Uterus (tissue), 4 donors: ENCODE data around the gene TMPRSS11D. TPM values are rescaled to one million over a fixed set of nuclear protein-coding genes. Genes with fewer than 3 reads are reported as not detected.

Experiments used
- DNase-seq, 2 donors: peaks; one replicate each; pipeline ENCODE4 v3.0.0-alpha.2; 2019 to 2020
- H3K27ac ChIP-seq, 2 donors: fragments of 200-600 bp; sonication (generic); 1 replicate in 1 of 2; 2 replicates in 1 of 2; pipeline ENCODE4 v1.5.1; 2016 to 2018
- H3K27me3 ChIP-seq, 2 donors: fragments of 200-600 bp; sonication (generic); one replicate each; pipeline ENCODE4 v1.5.1; 2018 to 2019; ENCODE audit warnings: control low read depth in 1 of 2
- H3K36me3 ChIP-seq, 2 donors: fragments of 200-600 bp; sonication (generic); one replicate each; pipeline ENCODE4 v1.5.1; 2019; ENCODE audit warnings: control low read depth in 1 of 2
- H3K4me1 ChIP-seq, 2 donors: fragments of 200-600 bp; sonication (generic); one replicate each; pipeline ENCODE4 v1.5.1; 2018 to 2019; ENCODE audit warnings: control low read depth in 1 of 2
- H3K4me3 ChIP-seq, 2 donors: fragments of 200-600 bp; sonication (generic); 1 replicate in 1 of 2; 2 replicates in 1 of 2; pipeline ENCODE4 v1.5.1; 2018 to 2019; ENCODE audit warnings: mild to moderate bottlenecking in 1 of 2
- H3K9me3 ChIP-seq, 2 donors: fragments of 200-600 bp; sonication (generic); one replicate each; pipeline ENCODE4 v1.5.1; 2019; ENCODE audit warnings: control low read depth in 1 of 2
- CTCF ChIP-seq, 4 experiments: fragments of 200-600 bp in 2 of 4; fragments of 450-650 bp in 2 of 4; sonication (generic) in 2 of 4; IDR thresholded peaks; one replicate each; pipeline ENCODE4 v1.5.1; 2016 to 2019; ENCODE audit warnings: antibody characterized with exemption in 4 of 4, mild to moderate bottlenecking in 2 of 4, moderate library complexity in 1 of 4
- POLR2A ChIP-seq, 2 donors: fragments of 450-650 bp; IDR thresholded peaks; one replicate each; pipeline ENCODE4 v1.6.1; 2016; ENCODE audit warnings: antibody characterized with exemption in 2 of 2, mild to moderate bottlenecking in 1 of 2, moderate library complexity in 1 of 2
- intact Hi-C: fragments of 100-400 bp; cut with DNase I; formaldehyde crosslinking; loops from one replicate; pipeline ENCODE4 v1.15.1; 2023; ENCODE audit warnings: low total_unique reads
- total RNA-seq, 4 donors: library from RNA; depleted of rRNA in 3 of 4; stranded (reverse); fragments of >200 nt in 3 of 4; gene quantifications; one replicate each; pipeline versions ENCODE4 v1.1.0 to v1.2.4, GENCODE V29; 2014 to 2023
- donor health status: DM: yes; HTN: yes; CAD: no.

The TMPRSS11D gene
- total RNA-seq, 4 donors from 2014 or later = not detected

- no peaks in the 10 kb centered on the region for H3K9me3 ChIP-seq
- H3K36me3 ChIP-seq = no peaks in the 10 kb centered on the region
- H3K27me3 ChIP-seq = no peaks in the 10 kb centered on the region
- H3K4me1 ChIP-seq = no peaks in the 10 kb centered on the region
- intact Hi-C loops = no loop called here
- no peak overlapping the region for H3K27ac ChIP-seq
- TF ChIP-seq POLR2A (IDR thresholded peaks at IDR 0.05) (no peak), CTCF (IDR thresholded peaks at IDR 0.05) (no peak)
- no peak for DNase-seq
- no peak overlapping the region for H3K4me3 ChIP-seq
These were observed 28.3 kb upstream of the TMPRSS11D start for GRCh38 chr4:67912080-67912479.

DNA sequence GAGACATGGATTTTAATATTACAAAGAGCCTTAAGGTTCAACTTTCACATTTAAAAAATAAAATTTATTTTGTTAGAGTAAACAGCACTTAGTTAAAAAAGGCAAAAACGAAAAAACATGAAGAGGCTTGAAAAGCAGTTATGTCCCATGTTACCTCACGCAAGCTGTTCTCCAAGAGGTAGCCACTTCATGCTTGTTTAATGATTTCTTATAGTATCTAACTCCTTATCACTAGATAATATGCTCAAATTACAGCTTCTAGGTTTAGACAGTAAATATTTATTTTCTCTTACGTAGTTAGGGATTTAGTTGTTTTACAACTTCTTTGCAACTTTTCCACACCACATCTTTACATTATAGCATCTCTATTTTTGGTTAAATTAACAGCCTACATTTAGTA is 27.8 kb upstream of the TMPRSS11D start:
- H3K27ac ChIP-seq = no peak overlapping the region
- H3K36me3 ChIP-seq = no peaks in the 10 kb centered on the region
- no peak overlapping the region for H3K4me3 ChIP-seq
- TF ChIP-seq POLR2A (IDR thresholded peaks at IDR 0.05) (no peak), CTCF (IDR thresholded peaks at IDR 0.05) (no peak)
- DNase-seq = no peak
- H3K9me3 ChIP-seq = no peaks in the 10 kb centered on the region
- no peaks in the 10 kb centered on the region for H3K4me1 ChIP-seq
- intact Hi-C loops = no loop called here
- no peaks in the 10 kb centered on the region for H3K27me3 ChIP-seq

GRCh38 chr4:67911141-67911540 is 27.3 kb upstream of the TMPRSS11D start:
- TF ChIP-seq CTCF (IDR thresholded peaks at IDR 0.05) (no peak), POLR2A (IDR thresholded peaks at IDR 0.05) (no peak)
- Histone ChIP-seq H3K9me3 (no peaks in the 10 kb centered on the region), H3K27ac (no peak overlapping the region), H3K36me3 (no peaks in the 10 kb centered on the region), H3K27me3 (no peaks in the 10 kb centered on the region), H3K4me3 (no peak overlapping the region), H3K4me1 (no peaks in the 10 kb centered on the region)
- intact Hi-C loops = no loop called here
- DNase-seq = no peak

DNA sequence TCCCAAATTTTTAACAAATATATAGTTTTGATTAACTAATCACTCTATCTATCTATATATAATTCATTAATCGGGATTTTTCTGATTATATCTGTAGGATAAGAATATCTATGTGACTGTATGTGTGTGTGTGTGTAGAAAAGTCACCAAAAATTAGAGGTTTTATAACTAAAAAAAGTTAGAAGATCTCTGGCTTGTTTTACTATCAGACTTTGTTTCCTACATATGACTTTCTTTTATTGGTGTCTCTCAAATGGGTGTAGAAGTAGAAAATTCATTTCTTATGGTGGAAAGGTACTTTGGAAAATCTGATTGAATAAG is 26.7 kb upstream of the TMPRSS11D start:
- no peak for TF ChIP-seq CTCF (IDR thresholded peaks at IDR 0.05)
- no peak for TF ChIP-seq POLR2A (IDR thresholded peaks at IDR 0.05)

GRCh38 chr4:67909905-67910584 is 26.2 kb upstream of the TMPRSS11D start:
- H3K27me3 ChIP-seq = no peaks in the 10 kb centered on the region
- H3K4me1 ChIP-seq = no peaks in the 10 kb centered on the region
- DNase-seq = no peak
- no peak overlapping the region for H3K4me3 ChIP-seq
- intact Hi-C loops = no loop called here
- no peak overlapping the region for H3K27ac ChIP-seq
- no peaks in the 10 kb centered on the region for H3K9me3 ChIP-seq
- no peaks in the 10 kb centered on the region for H3K36me3 ChIP-seq
- peak in 2 of 4 experiments; percentile 10 to 13 for TF ChIP-seq CTCF (IDR thresholded peaks at IDR 0.05)
- no peak for TF ChIP-seq POLR2A (IDR thresholded peaks at IDR 0.05)

More for the DNA sequence above, 26.7 kb upstream of the TMPRSS11D start:
- no peak overlapping the region for H3K27ac ChIP-seq
- no peaks in the 10 kb centered on the region for H3K27me3 ChIP-seq
- H3K4me3 ChIP-seq = no peak overlapping the region
- no peak for DNase-seq
- no peaks in the 10 kb centered on the region for H3K9me3 ChIP-seq
- no peaks in the 10 kb centered on the region for H3K4me1 ChIP-seq
- intact Hi-C loops = no loop called here
- H3K36me3 ChIP-seq = no peaks in the 10 kb centered on the region
